ENCODE data around the gene HESX1. TPM values are rescaled to one million over a fixed set of nuclear protein-coding genes. Genes with fewer than 3 reads are reported as not detected.

HESX1 gene
- total and polyA plus RNA-seq, 9 of the 15 experiments (the other 6 are each of a cell fraction or from before 2014, with no cell fraction given), result 0.16 to 1.2 (median 0.76) TPM

DNA sequence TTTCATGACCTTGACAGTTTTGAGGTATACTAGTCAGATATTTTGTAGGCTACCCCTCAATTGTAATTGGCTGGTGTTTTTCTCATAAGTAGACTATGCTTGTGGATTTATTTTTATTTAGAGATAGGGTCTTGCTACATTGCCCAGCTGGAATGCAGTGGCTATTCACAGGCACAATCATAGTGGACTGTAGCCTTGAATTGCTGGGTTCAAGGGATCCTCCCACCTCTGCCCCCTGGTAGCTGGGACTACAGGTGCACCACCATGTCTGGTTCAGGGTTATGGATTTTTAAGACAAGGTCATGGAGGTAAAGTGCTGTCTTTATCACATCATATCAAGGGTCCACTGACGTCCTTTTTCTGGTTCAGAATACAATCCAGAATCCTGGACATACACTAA is 23.7 kb downstream of the HESX1 start (continued):
- TF ChIP-seq, protein P1, sequence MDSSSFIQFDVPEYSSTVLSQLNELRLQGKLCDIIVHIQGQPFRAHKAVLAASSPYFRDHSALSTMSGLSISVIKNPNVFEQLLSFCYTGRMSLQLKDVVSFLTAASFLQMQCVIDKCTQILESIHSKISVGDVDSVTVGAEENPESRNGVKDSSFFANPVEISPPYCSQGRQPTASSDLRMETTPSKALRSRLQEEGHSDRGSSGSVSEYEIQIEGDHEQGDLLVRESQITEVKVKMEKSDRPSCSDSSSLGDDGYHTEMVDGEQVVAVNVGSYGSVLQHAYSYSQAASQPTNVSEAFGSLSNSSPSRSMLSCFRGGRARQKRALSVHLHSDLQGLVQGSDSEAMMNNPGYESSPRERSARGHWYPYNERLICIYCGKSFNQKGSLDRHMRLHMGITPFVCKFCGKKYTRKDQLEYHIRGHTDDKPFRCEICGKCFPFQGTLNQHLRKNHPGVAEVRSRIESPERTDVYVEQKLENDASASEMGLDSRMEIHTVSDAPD (CRISPR knock-in tag; IDR thresholded peaks at IDR 0.05), result no peak
- TF ChIP-seq ASH1L (IDR thresholded peaks at IDR 0.05; ENCODE audit: borderline replicate concordance, low read depth, partially characterized antibody), result no peak
- TF ChIP-seq, protein P2, sequence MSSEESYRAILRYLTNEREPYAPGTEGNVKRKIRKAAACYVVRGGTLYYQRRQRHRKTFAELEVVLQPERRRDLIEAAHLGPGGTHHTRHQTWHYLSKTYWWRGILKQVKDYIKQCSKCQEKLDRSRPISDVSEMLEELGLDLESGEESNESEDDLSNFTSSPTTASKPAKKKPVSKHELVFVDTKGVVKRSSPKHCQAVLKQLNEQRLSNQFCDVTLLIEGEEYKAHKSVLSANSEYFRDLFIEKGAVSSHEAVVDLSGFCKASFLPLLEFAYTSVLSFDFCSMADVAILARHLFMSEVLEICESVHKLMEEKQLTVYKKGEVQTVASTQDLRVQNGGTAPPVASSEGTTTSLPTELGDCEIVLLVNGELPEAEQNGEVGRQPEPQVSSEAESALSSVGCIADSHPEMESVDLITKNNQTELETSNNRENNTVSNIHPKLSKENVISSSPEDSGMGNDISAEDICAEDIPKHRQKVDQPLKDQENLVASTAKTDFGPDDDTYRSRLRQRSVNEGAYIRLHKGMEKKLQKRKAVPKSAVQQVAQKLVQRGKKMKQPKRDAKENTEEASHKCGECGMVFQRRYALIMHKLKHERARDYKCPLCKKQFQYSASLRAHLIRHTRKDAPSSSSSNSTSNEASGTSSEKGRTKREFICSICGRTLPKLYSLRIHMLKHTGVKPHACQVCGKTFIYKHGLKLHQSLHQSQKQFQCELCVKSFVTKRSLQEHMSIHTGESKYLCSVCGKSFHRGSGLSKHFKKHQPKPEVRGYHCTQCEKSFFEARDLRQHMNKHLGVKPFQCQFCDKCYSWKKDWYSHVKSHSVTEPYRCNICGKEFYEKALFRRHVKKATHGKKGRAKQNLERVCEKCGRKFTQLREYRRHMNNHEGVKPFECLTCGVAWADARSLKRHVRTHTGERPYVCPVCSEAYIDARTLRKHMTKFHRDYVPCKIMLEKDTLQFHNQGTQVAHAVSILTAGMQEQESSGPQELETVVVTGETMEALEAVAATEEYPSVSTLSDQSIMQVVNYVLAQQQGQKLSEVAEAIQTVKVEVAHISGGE (CRISPR knock-in tag; IDR thresholded peaks at IDR 0.05), result no peak
- TF ChIP-seq JUND (IDR thresholded peaks at IDR 0.05; ENCODE audit: borderline replicate concordance, low read depth, low read length), result no peak
- TF ChIP-seq JUND (tag; IDR thresholded peaks at IDR 0.05; ENCODE audit: borderline replicate concordance, low read depth, low read length), result no peak
